ENCODE data around the gene TMEM214.

The TMEM214 gene

GRCh38 chr2:27086090-27086723 is 53.4 kb downstream of the TMEM214 start:
- DNase-seq, result peak; percentile 96

GRCh38 chr2:27086724-27087593 is 54.2 kb downstream of the TMEM214 start, which contains the start of gene KHK:
KHK (plus strand) TSS chr2:27086772; CDS start chr2:27087260, 488 bp downstream.
- peak; percentile 79 for DNase-seq

GRCh38 chr2:27087823-27088410 is 55.2 kb downstream of the TMEM214 start:
- no peak for DNase-seq

GRCh38 chr2:27088634-27089033 is 55.9 kb downstream of the TMEM214 start:
- no peak for DNase-seq

GRCh38 chr2:27089111-27089954 is 56.6 kb downstream of the TMEM214 start:
- no peak for DNase-seq
